Heart left ventricle (tissue), 13 donors: ENCODE results near the gene AP3B1.

ENCODE experiments used
- CTCF ChIP-seq, 12 donors: fragments of 200-600 bp; sonication (generic) in 4 of 12; IDR thresholded peaks; one replicate each; pipeline versions ENCODE4 v1.5.0 to v1.8.0; 2018 to 2022; ENCODE audit warnings: antibody characterized with exemption in 12 of 12, mild to moderate bottlenecking in 5 of 12
- POLR2A ChIP-seq, 2 donors: fragments of 450-650 bp; IDR thresholded peaks; one replicate each; pipeline ENCODE4 v1.6.1; 2017; ENCODE audit warnings: antibody characterized with exemption in 2 of 2, mild to moderate bottlenecking in 2 of 2, moderate library complexity in 2 of 2
- donor health status: ischemic (EF 13 %, LVEDD 7.1; RV severe dilation, severe dysfunction).
- donor health status: DM: no; HTN: yes; CAD: no.
- donor health status: DM: no; HTN: no; CAD: no.
- donor health status: ischemic (EF 25% LVEDD 6.9; RV normal size, moderate dysfunction).
- donor health status: ischemic (EF 25% LVEDD 5.7; RV mildly dilated, moderate dysfunction).
- donor health status: ischemic (EF 35%, LVEDD 5.7; RV mildly dilated, moderate dysfunction).
- donor health status: nonischemic (EF 11% LVEDD 7.7; RV severe dilation, severe dysfunction).
- donor health status: DM: yes; HTN: yes; CAD: no.
- donor health status: PGD.
- donor health status: ischemic (EF 29% LVEDD 5.4; RV normal size, mild dysfunction).
- donor health status: nonischemic (EF 23%, LVEDD 6.1; RV moderate dilation, normal function).

GRCh38 chr5:78336698-78337097 lies 42.2 kb upstream of the AP3B1 start:
- TF ChIP-seq CTCF (IDR thresholded peaks at IDR 0.05) (no peak), POLR2A (IDR thresholded peaks at IDR 0.05) (no peak)
